Measurements from ENCODE around the gene HSPA1B.

DNA sequence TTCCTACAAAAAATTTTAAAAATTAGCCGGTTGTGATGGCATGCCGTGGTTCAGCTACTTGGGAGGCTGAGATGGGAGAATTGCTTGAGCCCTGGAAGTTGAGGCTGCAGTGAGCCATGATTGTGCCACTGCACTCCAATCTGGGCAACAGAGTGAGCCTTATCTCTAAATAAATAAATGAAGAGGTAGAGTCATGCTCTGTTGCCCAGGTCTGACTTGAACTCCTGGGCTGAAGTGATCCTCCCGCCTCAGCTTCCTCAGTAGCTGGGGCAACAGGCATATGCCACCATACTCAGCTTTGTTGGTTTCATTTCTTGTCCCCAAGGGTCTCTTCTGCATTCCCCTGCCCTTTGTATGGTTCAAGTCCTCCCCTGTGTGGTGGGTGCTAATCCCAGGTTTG, 17.0 kb downstream of the HSPA1B start:
- TF ChIP-seq, protein P1, sequence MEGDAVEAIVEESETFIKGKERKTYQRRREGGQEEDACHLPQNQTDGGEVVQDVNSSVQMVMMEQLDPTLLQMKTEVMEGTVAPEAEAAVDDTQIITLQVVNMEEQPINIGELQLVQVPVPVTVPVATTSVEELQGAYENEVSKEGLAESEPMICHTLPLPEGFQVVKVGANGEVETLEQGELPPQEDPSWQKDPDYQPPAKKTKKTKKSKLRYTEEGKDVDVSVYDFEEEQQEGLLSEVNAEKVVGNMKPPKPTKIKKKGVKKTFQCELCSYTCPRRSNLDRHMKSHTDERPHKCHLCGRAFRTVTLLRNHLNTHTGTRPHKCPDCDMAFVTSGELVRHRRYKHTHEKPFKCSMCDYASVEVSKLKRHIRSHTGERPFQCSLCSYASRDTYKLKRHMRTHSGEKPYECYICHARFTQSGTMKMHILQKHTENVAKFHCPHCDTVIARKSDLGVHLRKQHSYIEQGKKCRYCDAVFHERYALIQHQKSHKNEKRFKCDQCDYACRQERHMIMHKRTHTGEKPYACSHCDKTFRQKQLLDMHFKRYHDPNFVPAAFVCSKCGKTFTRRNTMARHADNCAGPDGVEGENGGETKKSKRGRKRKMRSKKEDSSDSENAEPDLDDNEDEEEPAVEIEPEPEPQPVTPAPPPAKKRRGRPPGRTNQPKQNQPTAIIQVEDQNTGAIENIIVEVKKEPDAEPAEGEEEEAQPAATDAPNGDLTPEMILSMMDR (conservative IDR thresholded peaks at IDR 0.05; ENCODE audit: low read depth, low read length): no peak
- no peak for TF ChIP-seq EZH2phosphoT487 (IDR thresholded peaks at IDR 0.05; ENCODE audit: borderline replicate concordance, low read length)

Data from PC-3 (cell line).